Activated CD8-positive, alpha-beta memory T cell treated with anti-CD3 and anti-CD28 coated beads, Interleukin-2, amount 50 U/mL, for 1 hour (primary cell): ENCODE results near the gene TMCC2.

Source experiments
- DNase-seq: peaks from one replicate; pipeline ENCODE4 v3.0.0-alpha.2; 2020; ENCODE audit errors: extremely low read depth

TMCC2 gene

GRCh38 chr1:205260948-205261732 is 33.4 kb downstream of the TMCC2 start:
- DNase-seq: no peak

- no peak for DNase-seq
These were observed 34.4 kb downstream of the TMCC2 start for GRCh38 chr1:205261946-205262691.

GRCh38 chr1:205262731-205263171 is 35.0 kb downstream of the TMCC2 start:
- no peak for DNase-seq

DNA sequence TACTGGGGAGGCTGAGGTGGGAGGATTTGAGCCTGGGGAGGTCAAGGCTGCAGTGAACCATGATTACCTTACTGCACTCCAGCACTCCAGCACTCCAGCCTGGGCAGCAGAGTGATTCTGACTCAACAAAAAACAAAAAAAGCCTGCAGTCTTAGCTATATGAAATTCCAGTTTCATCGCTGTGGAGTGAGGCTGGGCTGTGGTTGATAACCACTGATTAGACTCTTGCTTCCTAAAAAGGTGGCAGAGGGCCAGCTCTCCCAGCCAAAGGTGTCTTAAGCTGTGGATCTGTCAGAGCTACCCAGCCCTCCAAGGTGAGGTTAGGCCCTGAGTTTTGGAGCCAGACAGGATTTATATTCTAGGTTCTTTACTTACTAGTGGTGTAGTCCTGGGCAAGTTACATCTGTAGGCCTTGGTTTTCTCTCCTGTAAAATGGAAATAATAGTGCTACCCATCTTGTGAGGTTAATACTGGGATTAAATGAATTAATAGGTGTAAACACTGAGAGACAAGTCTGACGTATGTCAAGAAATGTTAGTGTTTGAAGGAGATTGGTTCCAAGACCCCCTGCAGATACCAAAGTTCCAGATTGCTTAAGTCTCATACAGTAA is 35.9 kb downstream of the TMCC2 start:
- DNase-seq: no peak

DNA sequence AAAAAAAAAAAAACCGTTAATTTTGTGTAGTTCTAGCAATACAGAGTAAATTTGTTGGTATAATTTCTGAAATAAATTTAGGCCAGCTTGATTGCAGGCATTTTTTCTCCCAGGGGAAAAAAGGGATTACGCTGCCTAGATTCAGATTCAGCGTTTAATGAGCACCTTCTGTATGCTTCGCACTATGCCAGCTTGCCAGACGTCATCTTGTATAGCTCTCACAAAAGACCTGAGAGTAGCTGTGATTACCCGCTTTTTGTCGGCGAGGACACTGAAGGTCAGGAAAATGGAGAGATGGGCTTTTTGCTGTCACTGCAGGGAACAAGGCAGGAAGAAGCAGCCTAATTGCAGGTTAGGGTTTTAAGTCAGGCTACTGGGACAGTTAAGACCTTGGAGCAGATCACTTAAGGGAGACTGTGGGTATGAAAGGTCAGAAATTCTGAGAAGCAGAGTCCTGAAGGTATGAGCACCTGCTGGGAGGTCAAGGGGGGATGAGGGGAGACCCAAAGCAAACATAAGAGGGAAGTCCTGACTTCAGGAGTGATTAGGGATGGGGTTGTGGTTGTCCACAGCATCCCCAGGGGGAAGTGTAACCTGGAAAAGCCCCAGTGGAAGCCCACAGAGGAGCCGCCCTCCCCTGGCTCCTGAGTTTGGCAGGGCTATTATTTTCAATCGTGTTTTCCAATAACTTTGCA is 39.0 kb downstream of the TMCC2 start:
- DNase-seq: no peak

GRCh38 chr1:205267306-205267902 is 39.7 kb downstream of the TMCC2 start:
- no peak for DNase-seq

DNA sequence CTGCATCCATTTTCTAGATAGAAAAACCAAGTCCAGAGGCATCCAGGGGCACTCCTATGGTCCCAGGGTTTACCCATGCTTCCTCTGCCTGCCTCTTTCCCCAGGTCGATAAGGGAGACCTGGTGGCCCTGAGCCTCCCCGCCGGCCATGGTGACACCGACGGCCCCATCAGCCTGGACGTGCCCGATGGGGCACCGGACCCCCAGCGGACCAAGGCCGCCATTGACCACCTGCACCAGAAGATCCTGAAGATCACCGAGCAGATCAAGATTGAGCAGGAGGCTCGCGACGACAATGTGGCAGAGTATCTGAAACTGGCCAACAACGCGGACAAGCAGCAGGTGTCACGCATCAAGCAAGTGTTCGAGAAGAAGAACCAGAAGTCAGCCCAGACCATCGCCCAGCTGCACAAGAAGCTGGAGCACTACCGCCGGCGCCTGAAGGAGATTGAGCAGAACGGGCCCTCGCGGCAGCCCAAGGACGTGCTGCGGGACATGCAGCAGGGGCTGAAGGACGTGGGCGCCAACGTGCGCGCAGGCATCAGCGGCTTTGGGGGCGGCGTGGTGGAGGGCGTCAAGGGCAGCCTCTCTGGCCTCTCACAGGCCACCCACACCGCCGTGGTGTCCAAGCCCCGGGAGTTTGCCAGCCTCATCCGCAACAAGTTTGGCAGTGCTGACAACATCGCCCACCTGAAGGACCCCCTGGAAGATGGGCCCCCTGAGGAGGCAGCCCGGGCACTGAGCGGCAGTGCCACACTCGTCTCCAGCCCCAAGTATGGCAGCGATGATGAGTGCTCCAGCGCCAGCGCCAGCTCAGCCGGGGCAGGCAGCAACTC is 41.3 kb downstream of the TMCC2 start:
- DNase-seq: no peak

DNA sequence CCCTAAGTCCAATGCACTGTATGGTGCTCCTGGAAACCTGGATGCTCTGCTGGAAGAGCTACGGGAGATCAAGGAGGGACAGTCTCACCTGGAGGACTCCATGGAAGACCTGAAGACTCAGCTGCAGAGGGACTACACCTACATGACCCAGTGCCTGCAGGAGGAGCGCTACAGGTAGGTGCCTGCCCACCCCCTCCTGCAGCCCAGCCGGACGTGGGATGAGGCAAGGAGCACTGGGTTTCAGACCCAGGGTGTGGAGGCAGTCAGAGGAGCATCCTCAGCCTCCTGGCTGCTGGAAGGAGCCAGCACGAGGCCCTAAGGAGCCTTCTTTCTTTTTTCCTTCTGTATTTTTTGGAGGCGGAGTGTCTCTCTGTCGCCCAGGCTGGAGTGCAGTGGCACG is 42.0 kb downstream of the TMCC2 start:
- DNase-seq: no peak

DNA sequence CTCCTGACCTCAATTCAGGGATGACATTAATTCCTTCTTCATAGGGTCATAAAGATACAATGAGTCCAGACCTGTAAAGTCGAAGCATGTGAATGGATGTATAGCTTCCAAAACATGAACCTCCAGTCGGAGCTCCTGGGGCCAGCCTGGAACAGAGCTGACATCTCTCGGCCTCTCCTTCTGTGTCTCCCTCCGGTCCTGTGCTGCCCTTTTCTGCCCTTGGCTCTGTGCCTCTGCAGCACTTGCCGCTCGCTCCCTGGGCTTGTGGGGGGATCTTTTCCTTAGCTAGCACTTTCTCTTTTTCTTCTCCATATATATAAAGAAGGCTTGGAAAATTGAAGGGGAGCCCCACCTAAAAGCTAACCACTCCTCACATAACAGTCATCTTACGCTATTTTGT is 42.5 kb downstream of the TMCC2 start:
- DNase-seq: no peak

DNA sequence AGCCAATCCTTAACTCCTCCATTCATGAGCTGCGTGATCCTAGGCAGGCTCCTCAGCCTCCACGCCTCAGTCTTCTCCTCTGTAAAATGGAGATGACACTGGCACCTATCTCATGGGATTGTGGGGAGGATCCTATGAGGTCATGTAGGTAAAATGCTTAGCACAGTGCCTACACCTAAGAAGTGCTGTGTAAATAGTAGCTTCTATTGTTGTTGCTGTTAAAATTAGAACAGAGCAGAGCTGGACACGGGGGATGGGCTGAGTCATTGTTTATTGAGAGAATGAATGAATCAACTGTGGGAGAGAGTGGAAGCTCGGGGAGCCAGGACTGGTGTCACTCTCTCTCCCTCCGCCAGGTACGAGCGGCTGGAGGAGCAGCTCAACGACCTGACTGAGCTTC is 43.0 kb downstream of the TMCC2 start:
- DNase-seq: no peak

- no peak for DNase-seq
These were observed 43.5 kb downstream of the TMCC2 start for GRCh38 chr1:205271277-205271676.

GRCh38 chr1:205271745-205272144 is 44.0 kb downstream of the TMCC2 start:
- no peak for DNase-seq

GRCh38 chr1:205272536-205272935 is 44.8 kb downstream of the TMCC2 start:
- DNase-seq: no peak

GRCh38 chr1:205273551-205273982 is 45.8 kb downstream of the TMCC2 start:
- peak; percentile 65 for DNase-seq

- DNase-seq: no peak
These were observed 46.4 kb downstream of the TMCC2 start for GRCh38 chr1:205274041-205274691.

DNA sequence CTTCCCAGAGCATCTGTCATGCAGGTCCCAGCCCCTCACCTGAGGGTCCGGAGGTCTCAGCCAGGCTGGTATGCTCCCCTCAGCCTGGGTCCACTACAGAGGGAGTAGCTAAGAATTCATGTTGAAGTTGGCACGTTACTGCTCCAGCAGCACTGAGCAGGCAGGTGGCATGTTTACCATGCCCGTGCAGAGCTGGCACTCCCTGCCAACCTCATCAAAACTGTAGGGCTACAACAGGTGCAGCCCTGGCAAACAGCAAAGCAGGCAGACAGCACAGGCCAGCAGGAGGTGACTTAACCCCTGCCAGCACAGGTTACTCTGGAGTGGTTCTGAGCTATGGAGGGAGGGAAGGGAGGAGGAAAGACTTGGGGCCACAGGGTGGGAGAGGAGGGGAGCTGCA is 47.4 kb downstream of the TMCC2 start:
- no peak for DNase-seq

DNA sequence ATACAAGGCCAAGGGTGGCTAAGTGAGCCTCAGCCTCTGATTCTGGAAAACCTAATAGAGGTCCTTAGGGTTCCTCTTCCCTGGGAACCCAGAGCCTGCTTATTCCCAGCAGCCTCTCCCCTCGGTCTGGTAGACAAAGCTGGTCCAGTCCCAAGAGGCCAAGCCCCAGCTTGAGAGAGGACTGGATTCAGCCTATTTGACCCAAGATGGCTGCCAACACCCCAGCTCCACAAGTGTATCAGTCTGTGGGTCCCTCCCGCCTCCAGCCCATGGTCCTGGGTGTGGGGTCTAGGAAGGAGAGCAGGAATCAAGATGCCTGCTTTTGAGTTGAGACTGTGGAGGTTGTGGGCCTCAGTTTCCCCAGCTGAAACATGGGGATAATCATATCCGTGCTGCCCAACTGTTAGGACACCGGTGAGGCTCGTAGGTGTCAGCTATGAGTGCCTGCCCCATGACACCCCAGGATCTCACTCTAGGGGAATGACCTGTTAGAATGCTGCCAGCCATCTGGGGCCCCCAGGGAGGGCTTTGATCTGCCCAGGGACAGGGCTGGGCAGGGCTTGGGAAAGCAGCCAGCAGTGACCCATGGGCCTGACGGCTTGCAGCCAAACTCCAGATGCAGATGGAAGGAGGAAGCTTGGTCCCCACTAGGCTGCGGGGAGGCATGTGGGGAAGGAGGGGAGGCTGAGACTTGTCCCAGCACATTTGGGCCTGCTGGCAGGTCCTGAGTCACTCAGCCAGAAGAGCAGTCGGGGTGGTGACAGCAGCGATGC is 48.4 kb downstream of the TMCC2 start:
- DNase-seq: no peak

DNA sequence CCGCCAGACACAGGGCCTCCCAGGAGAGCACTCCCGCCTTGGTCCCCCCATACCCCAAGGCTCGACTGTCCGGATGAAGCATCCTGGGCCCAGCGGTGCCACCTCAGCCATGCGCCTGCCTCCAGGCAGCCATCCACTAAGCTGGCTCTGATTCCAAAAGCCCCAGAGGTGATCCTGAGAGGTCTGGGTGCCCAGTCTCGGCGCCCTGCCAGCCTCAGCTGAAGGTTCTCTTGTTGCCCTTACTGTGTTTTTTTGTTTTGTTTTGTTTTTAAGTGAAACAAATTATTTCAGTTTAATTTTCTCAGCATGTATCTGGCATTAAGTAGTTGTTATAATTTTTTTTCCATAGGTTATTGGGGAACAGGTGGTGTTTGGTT is 48.9 kb downstream of the TMCC2 start:
- no peak for DNase-seq

- DNase-seq: no peak
These were observed 52.2 kb downstream of the TMCC2 start for GRCh38 chr1:205279986-205280385.
